GM19467 (cell line): Measurements from ENCODE around the gene ANTKMT.

Experiments
- ATAC-seq: cut with Tn5 transposase; IDR thresholded peaks from one replicate; pipeline ENCODE4 v1.9.1; 2021; ENCODE audit warnings: mild to moderate bottlenecking, moderate library complexity; ENCODE audit not compliant: unreplicated experiment

ANTKMT gene

DNA sequence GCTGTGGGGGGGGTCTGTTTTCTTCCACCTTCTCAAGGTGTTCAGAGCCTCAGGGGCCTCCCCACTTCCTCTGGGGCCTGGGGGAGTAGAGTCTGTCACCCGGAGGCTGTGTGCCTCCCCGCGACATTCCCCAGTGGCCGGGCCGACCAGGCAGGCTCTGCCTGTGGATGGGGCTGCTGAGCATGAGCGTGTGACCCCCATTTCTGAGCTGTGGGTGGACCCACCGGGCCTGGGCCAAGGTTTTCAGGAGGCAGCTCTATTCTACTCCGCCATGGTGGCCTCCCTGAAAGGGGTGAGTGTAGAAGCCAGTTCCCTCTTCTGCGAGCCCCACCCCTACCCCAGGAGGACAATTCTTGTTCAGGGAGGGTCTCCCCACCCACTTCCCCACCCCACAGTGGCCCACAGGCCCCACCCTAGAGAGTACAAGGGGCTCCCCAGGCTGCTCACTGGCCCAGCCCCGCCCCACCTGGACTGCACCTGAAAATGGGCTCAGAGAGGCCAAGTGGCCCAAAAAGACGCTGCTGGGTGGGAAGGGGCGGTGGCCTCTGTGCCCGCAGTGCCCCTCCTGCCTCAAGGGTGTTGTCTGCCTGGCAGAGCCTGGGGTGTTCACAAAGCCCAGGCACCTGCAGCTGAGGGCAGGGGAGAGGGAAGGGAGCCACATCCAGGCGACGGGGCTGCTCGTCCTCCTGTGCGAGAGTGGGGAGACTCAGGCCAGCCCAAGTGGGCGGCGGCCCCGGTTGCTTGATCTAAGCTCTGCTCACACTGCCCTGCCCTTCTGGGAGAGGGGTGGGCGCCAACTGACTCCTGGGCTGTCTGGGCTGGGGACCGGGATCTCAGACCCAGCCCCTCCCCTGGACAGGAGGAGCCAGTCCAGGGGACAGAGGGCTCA is 40.9 kb downstream of the ANTKMT start:
- no peak for ATAC-seq

DNA sequence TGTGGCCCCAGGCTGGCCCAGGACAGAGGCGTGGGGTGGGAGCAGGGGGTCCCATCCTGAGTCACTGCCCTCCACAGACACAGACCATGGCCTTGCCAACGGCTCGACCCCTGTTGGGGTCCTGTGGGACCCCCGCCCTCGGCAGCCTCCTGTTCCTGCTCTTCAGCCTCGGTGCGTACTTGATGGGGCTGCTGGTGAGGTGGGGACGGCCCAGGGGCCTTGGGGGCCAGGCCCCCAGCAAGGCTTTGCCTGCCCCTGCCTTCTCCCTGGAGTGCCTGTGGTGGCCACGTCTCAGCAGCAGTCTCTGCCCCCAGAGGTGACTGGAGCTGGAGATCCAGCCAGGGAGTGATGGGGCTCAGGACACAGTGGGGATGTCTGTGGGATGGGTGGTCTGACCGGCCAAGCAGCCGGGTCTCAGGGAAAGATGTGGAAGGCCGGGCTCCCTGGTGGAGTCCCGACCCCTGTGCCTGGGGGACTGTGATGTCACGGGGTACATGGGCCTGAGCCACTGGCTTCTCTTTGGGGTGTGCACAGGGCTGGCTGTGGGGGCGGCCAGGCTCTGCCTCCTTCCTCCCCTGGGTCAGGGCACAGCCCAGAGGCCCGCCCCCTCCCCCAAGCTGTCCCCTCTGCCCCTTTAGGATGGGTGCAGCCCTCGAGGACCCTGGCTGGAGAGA is 41.8 kb downstream of the ANTKMT start:
- no peak for ATAC-seq

DNA sequence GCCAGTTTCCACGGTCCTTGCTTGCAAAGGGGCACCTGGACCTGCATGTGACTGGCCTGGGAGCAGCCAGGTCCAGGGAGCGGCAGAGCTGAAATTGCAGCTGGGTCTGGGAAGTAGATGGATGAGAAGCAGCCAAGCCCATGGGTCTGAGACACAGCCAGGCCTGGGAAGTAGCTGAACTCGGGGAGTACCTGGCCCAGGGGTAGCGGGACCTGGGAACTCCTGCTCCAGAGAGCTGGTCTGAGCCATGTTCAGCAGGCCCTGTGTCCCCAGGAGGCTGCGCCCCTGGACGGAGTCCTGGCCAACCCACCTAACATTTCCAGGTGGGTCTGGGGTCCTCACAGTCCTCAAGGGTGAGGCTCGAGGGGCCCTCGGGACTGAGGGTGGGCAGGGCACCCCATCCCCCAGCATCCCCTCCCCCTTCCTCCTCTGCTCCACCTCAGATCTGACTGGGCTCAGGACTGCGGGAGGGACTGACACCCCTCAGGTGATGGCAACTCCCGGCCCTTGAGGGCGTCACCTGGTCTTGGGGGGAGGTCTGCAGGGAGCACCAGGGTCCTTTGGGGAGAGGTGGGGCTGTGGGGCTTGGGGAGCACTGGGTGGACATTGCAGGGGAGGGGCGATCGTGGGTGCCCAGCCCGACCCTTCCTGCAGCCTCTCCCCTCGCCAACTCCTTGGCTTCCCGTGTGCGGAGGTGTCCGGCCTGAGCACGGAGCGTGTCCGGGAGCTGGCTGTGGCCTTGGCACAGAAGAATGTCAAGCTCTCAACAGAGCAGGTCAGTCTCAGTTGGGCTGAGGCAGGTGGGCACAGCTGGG is 42.6 kb downstream of the ANTKMT start:
- ATAC-seq, result no peak

DNA sequence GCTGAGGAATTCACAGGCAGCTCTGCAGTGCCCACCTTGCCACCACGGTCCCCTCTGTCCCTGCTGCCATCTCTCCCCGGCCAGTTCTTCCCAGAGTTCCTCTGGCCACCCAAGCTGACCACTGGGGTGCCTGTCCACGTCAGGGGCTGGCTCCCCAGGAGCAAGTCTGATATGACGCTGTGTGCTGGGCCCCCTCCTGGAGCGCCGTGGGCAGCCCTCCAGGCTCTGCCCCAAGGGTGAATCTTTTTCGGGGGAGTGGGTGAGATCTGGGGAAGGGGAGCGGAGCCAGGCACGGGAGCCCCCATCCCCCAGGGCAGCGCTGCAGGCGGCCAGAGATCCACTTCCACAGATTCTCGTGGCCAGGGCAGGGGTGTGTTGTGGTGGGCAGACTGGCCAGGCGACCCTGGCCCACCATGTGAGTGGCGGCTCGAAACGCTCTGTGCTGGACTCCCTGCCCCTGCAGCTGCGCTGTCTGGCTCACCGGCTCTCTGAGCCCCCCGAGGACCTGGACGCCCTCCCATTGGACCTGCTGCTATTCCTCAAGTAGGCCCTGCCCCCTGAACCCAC is 43.3 kb downstream of the ANTKMT start:
- no peak for ATAC-seq

DNA sequence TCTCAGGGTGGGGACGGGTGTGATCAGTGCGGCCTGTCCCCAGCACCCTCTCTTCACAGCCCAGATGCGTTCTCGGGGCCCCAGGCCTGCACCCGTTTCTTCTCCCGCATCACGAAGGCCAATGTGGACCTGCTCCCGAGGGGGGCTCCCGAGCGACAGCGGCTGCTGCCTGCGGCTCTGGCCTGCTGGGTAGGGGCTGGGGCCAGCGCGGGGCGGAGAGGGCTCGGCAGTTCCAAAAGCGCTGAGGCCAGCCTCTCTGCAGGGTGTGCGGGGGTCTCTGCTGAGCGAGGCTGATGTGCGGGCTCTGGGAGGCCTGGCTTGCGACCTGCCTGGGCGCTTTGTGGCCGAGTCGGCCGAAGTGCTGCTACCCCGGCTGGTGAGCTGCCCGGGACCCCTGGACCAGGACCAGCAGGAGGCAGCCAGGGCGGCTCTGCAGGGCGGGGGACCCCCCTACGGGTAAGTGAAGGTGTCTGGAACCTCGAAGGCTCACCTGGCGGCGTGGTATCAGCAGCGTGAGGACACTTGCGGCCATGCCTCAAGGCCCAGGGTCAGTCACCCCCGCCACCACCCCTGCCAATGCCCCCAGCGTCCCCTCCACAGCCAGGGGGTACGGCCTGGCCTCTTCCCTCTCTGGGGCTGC is 44.0 kb downstream of the ANTKMT start:
- no peak for ATAC-seq

DNA sequence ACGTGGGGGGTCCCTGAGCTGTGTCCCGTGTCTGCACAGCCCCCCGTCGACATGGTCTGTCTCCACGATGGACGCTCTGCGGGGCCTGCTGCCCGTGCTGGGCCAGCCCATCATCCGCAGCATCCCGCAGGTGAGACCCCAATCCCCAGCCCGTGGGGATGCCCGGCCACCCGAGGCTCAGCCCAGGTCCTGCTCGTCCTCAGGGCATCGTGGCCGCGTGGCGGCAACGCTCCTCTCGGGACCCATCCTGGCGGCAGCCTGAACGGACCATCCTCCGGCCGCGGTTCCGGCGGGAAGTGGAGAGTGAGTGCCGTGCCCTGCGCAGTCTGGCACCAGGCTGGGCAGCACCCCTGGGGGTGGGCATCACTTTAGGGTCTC is 44.5 kb downstream of the ANTKMT start:
- ATAC-seq, result no peak

DNA sequence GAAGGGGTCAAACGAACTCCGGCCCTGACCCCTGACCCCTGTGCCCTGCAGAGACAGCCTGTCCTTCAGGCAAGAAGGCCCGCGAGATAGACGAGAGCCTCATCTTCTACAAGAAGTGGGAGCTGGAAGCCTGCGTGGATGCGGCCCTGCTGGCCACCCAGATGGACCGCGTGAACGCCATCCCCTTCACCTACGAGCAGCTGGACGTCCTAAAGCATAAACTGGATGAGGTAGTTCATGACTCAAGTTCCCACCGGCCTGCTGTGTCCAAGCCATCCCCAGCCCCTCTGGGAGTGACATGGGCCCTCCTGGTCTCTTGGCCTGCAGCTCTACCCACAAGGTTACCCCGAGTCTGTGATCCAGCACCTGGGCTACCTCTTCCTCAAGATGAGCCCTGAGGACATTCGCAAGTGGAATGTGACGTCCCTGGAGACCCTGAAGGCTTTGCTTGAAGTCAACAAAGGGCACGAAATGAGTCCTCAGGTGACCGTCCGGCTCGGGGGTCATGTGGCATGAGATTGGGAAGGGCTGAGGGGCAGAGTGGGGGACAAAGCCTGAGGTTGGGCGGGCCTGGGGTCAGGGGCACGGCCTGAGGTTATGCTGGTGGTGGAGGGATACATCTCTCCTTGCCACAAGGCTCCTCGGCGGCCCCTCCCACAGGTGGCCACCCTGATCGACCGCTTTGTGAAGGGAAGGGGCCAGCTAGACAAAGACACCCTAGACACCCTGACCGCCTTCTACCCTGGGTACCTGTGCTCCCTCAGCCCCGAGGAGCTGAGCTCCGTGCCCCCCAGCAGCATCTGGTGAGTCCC is 45.3 kb downstream of the ANTKMT start:
- no peak for ATAC-seq

DNA sequence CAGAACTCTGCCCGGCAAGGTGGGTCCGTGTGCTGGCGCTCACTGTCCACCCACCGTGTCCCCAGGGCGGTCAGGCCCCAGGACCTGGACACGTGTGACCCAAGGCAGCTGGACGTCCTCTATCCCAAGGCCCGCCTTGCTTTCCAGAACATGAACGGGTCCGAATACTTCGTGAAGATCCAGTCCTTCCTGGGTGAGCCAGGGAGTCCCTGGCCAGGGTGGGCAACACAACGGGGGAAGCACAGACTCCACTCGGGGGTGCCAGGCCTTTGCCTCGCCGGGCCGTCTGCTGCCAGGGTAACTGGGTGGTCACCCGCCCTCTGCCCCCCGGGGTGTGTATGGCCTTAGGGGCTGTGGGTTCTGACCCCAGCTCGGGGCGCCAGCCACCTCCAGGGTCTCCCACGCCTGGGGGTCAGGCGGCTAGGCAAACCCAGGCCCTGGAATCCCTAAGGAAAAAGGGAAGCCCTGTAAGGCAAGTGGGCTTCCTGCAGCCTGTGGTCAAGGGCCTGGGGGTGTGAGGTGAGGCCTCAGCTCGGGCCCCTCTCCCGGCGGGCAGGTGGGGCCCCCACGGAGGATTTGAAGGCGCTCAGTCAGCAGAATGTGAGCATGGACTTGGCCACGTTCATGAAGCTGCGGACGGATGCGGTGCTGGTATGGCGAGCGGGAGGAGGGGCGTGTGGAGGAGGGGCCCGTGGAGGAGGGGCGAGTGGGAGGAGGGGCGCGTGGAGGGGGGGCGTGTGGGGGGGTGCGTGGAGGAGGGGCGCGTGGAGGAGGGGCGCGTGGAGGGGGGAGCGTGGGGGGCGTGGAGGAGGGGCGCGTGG is 46.1 kb downstream of the ANTKMT start:
- ATAC-seq, result no peak

DNA sequence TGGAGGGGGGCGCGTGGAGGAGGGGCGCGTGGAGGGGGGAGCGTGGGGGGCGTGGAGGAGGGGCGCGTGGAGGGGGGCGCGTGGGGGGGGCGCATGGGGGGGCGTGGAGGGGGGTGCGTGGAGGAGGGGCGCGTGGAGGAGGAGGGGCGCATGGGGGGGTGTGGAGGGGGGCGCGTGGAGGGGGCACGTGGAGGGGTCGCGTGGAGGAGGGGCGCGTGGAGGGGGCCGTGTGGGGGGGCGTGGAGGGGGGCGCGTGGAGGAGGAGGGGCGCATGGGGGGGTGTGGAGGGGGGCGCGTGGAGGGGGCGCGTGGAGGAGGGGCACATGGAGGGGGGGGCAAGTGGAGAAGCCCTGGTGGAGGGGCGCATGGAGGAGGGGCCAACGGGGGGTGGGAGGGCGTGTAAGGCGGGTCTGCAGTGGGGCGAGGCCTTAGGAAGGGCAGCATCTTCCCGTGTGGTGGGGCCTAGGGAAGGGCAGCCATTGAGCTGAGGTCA is 46.8 kb downstream of the ANTKMT start:
- no peak for ATAC-seq

DNA sequence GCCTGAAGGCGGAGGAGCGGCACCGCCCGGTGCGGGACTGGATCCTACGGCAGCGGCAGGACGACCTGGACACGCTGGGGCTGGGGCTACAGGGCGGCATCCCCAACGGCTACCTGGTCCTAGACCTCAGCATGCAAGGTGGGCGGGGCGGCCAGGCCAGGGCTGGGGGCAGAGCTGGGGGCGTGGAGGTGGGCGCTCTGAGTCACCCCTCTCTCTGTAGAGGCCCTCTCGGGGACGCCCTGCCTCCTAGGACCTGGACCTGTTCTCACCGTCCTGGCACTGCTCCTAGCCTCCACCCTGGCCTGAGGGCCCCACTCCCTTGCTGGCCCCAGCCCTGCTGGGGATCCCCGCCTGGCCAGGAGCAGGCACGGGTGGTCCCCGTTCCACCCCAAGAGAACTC is 47.5 kb downstream of the ANTKMT start:
- ATAC-seq, result no peak

DNA sequence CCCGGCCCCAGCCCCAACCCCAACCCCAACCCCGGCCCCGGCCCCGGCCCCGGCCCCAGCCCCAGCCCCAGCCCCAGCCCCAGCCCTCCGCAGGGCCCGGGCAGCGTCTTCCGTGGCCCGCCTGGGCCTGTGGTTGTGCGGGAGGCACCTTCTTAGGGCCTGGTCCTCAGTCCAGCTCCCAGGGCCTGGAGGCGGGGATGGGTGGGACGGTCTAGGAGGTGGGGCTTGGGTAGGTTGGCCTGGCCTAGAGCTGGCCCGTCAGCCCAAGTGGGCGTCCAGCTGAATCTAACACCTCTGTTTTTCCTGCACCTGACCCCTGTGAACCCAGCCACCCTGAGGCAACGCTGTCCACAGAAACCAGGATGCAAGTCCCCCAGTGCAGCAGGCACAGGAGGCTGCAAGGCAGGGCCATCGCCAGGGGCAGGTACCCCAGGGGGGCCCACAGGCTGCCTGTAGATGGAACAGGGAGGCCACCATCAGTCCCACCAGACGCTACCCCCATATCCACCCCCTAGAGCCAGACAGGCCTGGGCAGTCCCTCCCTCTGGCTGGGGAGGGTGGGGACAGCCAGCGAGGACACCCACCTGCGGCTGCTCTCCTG is 48.3 kb downstream of the ANTKMT start:
- no peak for ATAC-seq

DNA sequence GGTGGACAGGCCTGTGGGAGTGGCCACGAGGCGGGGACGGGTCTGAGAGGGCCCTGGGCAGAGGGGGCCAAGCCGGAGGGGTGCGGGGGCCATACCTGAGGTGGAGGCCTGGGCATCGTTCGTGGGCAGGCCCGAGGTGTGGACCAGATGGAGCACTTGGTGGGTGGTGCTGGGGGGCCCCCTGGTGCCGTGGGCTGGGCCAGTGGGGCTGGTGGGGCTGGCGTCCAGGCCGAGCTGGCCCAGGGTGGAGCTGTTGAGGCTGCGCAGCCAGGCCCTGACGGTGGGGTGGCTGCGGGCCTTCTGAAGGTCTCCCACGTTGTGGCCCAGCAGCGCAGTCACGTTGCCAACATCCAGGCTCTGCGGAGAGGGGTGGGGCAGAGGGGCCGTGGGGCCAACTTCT is 49.0 kb downstream of the ANTKMT start:
- ATAC-seq, result no peak

DNA sequence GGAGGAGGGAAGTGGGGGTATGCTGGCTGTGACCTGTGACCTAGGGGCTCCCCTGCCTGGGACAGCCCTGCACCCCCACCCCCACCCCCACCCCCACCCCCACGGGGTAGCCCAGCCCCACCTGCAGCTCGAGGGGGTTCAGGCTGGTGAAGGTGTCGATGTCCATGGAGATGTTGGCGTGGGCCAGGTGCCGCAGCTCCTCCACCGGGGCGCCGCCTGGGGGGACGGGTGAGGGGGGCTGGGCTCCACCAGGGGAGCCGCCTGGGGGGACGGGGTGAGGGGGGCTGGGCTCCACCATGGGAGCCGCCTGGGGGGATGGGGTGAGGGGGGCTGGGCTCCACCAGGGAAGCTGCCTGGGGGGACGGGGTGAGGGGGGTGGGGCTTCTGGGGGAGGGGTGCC is 49.5 kb downstream of the ANTKMT start:
- ATAC-seq, result no peak
